GM19238 (cell line): Measurements from ENCODE around the gene MGAT4B.
A peak's percentile ranks its signal among the peaks of the same experiment; 100 is the strongest.

Experiments
- DNase-seq: peaks from one replicate; pipeline ENCODE4 v3.0.0; 2011; ENCODE audit warnings: low spot score; ENCODE audit not compliant: insufficient read length

Gene MGAT4B

DNA sequence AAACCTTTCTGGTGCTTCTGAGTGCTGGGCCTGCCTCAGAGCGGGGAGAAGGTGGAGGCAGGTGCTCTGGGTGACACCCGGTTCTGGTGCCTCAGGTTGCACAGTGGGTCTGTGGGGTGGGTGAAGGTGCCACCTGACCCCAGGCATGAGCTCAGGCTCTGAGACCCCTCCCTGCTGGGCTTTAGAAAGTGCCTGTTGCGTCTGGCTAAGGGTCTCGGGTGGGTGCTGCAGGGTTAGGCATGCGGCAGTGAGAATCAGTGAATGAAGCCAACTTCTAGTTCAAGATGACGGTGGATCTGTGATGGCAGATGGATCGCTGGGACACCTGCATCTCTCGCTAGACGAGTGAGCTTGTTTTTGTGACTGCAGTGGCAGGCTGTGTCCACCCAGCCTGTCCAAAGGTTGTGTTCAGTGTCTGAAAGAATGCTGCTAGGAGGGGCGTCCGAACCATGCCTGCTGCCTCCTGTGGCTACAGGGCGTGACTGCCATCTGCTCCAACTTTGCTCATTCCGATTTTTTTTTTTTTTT lies 19.1 kb upstream of the MGAT4B start:
- no peak for DNase-seq

DNA sequence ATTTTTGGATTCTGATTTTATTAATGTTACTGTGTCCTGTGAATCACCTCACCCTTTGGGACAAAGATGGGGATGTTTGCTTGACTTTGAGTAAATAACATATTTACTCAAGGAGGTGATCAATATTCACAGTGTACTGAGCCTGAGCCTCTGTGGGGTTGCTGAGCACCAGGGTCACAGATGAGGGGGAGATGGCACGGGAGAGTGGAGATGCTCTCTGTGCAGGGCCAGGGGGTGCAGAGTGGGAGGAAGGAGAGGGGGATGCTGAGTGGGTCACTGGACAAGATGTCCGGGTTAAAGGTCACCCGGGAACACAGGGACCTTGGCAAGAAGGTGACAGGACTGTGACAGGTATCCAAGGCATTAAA lies 18.1 kb upstream of the MGAT4B start:
- DNase-seq: no peak

DNA sequence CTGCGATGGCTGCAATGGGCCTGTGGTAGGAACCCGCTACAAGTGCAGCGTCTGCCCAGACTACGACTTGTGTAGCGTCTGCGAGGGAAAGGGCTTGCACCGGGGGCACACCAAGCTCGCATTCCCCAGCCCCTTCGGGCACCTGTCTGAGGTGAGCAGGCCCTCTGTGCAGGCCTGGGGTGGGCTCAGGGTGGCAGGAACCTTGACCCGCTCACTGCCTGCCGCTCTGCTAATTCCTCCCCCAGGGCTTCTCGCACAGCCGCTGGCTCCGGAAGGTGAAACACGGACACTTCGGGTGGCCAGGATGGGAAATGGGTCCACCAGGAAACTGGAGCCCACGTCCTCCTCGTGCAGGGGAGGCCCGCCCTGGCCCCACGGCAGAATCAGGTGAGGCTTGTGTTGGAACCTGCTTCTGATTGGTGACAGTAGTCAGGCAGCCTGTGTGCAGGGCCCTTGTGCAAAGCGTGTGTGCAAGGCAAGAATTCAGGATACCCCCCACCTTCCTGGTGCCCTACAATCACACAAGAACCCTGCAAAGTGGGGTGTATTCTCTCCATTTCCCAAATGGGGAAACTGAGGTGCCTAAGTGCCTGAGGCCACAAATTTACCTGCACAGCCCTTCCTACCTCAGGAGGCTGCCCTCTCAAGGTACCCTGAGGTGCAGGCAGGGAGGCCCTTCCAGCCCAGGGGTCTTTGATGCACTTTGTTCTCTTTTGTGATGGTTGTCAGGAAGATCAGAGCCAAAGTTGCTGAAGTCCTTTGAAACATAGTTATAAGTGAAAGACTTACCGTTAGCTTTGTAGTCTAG lies 17.5 kb upstream of the MGAT4B start:
- DNase-seq: no peak

DNA sequence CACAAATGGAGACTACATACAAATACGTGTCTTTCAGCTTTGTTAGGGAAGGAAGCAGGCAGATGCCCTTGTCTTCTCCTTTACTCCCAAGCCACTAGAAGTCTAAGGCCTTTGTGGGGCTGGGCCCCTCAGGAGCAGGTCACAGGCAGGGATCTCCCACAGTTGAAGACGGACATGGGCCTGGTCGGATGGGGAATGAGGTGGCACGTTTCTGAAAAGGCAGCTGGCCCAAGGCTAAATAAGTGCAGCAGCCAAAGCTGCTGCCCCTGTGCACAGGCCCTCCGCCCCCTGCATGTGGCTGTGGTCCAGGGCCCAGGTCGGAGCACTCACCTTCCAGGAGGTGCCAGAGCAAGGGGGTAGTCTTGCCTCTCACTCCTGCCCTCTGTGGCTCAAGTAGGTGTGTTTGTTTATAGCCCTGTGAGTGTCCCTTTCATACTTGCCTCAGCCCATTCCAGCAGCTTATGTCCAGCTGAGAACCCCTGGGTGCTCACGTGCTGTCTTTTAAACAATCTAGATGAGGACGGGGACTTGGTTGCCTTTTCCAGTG lies 15.9 kb upstream of the MGAT4B start:
- DNase-seq: no peak

DNA sequence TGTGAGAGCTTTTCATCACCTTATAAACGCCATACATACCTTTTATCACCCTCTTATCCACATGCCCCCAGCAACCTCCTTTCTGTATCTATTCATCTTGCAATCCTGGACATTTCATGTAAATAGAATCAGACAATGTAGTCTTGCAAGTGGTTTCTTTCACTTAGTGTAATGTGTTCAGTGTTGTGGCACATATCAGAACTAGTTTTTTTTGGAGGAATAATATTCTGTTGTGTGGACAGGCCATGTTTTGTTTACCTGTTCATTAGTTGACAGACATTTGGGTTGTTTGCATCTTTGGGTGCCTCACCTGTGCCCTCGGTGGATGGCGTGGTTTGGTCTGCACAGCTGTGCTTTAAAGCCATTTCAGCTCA lies 15.4 kb upstream of the MGAT4B start:
- DNase-seq: no peak

DNA sequence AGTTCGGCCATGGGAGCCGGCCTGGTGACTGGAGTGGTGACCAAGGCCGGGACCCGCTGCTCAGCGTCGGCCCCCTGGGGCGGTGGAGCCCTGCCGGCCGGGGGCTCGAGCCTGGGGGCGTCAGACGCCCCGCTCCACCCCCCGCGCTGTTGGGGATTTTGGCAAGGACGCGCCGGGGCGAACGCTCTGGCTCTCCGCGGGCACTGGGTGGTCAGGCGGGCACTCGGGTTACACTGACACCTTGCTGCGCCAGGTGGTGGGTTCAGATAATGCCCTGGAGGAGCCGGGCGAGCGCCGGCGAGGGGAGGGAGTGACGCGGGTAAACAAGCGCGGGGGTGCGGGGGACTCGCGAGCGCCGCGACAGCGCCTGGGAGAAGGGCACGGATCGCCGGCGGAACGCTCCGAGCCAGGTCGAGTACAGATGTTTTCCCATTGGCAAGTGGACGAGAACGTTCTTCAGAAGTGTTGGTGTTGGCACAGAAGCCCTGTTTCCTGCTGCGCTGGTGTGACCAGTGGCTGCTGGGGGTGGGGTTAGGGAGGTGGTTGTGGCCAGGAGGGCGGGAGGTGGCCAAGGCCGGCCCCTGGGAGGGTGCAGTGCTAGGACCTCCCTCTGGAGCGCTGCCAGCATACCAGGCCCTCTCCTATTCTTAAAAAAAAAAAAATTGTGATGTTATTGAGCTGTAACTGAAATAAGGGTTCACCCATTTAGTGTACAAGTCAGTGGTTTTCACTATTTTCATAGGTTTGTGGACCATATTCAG lies 14.8 kb upstream of the MGAT4B start:
- DNase-seq: peak; percentile 95

DNA sequence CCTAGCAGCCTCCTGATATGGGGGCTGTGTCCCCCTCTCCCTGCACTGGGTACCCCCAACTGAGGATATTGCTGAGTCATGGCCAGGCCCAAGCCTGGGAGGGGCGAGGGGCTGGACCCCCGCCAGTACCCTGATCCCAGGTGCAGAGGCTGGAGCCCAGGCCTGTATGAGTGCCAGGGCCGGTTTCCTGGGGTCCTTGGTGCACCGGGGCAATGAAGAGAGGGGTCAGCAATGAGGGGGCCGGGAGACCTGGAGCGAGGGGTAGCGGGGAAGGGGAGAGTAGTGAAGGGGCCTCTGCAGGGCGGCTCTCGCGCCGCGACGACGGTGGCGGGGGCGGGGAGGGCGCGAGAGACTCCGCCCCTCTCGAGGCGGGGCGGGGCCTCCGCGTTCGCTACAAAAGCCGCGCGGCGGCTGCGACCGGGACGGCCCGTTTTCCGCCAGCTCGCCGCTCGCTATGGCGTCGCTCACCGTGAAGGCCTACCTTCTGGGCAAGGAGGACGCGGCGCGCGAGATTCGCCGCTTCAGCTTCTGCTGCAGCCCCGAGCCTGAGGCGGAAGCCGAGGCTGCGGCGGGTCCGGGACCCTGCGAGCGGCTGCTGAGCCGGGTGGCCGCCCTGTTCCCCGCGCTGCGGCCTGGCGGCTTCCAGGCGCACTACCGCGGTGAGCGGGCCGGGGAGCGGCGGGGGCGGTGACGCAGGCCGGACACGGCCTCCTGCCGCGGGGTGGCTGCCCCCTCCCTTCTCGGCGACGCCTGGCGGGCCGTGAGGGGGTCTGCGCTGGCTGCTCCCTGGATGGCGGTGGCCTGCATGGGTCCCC lies 14.0 kb upstream of the MGAT4B start, which contains the start of gene SQSTM1:
Gene SQSTM1 (plus strand): TSS at position 423 of the 815 bp plus-strand sequence. CDS start 32 bp downstream, at position 455.
- DNase-seq: peak; percentile 74

DNA sequence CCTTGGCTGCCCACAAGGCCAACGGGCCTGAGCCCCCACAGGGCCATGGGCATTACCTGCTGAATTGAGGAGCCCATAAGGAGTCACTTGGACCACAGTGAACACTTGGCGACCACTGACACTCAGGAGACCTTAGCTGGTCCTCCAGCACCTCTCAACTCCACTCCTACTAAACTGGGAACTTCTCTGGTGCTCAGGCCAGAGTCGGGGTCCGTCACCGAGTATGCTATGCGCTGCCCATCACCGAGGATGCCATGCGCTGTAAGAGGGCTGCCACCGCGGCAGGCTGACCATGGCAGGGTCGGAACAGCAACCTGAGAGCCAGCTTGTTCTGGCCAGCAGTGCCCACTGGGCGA lies 13.4 kb upstream of the MGAT4B start:
- no peak for DNase-seq

DNA sequence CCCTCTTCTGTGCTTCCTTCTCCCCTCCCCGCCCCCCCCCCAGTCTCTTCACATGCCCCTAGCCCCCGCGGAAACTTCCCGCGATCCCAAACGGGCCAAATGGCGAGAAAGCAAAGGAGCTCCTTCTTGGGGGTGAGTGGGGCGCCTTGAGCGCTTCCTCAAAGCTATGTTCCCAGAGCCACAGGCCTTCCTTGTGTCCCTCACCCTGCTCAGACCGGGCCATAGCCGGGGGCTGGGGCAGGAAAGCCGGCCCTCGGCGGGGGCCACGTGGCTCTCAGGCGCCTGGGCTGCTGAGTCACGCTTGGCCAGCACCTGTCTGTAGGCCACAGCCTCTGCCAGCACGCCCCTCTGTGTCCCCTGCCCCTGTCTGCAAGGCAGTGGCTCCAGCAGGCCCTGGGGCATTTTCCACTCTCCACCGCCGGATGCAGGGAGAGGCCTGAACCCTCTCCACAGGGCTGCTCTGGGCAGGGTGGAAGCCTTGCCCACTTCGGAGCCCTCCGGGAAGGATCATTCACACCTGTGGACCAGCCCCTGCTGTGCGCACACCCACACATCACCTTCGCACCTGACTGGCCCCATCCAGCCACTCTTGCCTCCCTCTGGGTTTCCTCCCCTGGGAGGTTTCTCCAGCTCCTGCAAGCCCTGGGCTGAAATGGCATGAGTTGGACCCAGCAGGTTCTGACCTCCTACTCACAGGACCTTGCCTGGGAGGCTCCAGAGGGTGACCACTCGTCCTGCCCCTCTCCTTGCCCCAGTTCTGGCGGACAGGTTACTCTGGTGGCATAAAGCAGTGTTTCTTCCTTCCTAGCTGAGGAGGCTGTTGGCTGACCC lies 12.8 kb upstream of the MGAT4B start:
- DNase-seq: no peak

DNA sequence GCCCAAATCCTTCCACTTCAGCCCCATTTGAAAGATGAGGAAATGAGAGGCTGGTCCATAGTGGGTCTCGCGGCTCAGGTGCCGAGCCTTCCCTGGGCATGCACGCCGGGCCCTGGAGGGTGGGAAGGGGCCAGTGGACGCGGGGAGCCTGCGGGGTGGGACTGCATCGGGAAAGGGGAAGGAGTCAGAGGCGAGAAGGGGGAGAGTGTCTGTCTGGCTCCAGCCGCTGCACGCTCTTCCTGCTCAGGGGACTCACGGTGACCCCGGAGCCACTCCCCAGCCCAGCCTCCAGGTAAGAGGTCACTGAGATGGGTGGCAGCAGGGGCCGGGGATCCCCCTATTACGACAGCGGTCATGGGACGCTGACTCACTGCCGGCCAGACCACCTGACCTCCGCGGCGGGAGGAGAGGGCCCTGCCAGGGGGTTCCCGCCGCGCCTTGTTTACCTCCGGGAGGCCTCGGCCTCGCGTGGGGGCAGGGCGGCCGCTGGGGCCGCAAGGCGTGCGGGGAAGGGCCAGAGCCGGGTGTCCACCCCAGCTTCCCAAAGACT lies 12.2 kb upstream of the MGAT4B start:
- DNase-seq: peak; percentile 91

DNA sequence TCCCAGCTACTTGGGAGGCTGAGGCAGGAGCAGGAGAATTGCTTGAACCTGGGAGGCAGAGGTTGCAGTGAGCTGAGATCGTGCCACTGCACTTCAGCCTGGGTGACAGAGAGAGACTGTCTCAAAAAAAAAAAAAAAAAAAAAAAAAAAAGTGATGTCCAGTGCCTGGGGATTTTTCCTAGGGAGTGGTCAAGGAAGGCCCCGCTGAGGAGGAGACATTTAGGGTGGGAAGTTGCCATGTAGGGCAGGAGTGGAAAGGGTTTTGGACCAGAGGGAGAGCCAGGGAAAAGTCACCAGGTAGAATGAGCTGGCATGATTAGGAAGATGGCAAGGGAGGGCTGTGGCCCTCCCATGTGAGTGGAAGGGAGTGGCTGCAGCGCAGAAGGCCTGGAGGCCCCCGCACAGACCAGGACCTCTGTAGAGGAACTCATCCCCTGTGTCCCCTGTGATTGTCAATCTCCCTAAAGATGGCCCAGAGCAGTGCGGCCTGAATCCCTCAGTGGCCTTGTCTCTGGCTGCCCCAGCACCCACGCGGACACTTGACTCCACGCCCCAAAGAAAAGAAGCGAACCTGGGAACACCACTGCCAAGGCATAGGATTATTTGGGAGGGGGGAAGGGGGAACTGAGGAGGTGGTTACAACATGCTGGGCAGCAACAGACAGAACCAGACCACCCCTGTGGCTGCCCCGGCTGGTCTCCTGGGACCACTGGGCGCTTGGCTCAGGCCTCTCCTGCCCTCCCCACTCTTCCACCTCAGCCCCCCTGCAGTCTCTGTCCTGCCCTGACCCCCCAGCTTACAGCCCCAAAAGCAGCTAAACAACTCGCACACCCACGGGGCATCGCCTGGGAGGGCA lies 11.5 kb upstream of the MGAT4B start:
- DNase-seq: no peak

DNA sequence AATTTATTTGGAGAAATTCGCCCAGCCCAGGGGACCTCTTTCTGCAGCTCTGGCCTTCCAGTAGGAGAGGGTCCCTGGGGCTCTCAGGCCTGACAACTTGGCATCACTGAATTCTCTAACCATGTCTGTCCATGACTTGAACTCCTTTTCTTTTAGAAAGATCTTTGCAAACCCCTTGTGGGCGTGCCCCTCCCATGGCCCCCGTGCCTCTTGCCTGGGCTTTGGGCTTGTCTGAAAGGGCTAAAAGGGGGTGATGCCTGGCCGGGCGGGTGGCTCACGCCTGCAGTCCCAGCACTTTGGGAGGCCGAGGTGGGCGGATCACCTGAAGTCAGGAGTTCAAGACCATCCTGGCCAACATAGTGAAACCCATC lies 10.8 kb upstream of the MGAT4B start:
- no peak for DNase-seq

DNA sequence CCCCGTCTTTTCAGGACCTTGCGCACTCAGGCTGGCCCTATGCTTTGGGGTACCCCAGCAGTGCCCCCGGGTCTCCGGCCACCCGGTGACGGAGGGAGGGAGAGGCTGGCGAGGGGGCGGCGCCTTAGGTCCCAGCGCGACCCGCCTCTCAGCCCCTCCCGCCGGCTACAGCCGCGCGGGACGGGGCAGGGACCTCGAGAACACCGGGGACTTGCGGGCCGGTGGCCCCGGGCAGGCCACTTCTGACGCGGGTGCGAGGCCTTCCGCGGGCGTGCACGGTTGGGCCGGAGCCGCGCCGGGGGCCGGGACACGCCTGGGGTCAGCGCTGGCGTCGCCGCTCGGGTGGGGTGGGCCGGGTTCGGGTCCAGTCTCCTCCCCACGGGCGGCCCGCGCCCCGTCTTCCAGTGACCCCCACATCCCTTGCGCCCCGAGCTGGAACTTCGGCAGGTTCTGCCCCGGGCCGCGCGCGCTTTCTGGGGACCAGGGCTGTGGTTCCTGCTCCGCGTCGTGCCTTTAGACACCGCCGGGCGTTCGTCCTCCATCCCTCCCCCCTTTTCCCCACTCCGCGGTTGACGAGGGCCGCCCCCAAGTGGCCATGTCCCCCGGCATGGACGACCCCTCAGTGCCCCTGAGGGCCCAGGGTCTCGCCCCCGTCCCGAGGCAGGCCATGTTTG lies 10.3 kb upstream of the MGAT4B start:
- peak; percentile 16 for DNase-seq

DNA sequence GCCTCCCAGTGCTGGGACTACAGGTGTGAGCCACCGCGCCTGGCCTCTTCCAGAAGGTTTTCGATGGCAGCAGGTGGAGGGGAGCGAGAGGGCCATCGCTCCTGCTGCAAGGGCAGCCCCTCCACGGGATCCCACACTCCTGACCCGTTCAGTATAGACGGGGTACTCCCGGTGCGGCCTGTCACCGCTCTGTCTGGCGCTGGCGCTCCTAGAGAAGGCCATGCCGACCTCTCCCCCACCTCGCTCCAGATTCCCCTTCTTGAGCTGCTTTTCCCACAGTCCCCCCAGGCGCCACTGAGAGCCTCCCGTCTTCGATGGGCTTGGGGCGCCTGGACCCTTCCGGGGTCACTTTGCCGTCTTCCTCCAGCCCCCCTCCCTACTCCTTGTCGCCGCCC lies 9.7 kb upstream of the MGAT4B start:
- no peak for DNase-seq

DNA sequence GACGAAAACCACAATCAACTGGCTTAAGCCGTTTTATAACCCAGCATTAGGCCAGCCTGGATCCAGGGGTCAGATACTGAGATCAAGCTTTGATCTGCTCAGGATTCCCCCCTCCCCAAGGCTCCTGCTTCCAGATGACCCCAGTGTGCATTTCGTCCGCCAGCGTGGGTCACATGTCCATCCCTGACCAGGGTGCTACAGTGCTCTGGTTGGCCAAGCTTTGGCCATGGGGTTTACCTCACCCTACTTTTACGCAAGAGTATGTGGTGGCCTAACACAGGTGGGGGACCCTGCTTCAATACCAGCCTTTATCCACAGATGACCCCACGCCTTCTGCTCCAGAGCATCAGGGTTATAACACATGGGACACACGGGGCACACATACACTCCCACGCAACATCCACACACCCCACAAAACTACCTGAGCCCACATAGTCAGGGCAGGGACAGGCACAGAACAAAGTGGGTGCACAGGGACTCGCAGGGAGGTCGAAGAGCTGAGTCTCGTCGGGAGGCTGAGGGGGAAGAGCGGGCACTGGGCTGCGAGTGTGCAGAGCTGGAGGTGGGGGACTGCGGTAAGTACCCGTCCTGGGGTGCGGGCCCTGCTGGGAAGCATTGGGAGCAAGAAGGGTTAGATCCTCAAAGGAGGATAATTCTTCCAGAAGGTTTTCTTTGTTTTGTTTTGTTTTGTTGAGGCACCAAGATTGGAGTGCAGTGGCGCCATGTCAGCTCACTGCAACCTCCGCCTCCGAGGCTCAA lies 9.0 kb upstream of the MGAT4B start:
- DNase-seq: no peak

DNA sequence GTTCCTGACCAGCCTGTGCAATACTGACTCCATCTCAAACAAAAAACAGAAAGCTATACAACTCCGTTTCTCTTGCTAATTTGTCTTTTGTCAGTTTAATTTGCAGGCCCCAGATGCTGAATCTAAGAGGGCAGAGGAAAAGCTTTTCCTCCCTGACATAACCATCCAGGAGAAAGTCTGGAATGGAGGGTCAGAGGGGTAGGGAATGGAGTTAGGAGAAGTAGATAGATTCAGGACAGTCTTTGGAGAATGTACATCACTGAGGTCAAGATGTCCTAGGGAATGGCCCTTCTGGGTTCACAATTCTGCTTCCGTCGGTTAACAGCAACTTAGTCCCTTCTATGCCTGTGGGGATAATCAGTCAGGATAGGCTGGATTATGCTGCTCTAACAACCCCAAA lies 7.4 kb upstream of the MGAT4B start:
- DNase-seq: no peak

DNA sequence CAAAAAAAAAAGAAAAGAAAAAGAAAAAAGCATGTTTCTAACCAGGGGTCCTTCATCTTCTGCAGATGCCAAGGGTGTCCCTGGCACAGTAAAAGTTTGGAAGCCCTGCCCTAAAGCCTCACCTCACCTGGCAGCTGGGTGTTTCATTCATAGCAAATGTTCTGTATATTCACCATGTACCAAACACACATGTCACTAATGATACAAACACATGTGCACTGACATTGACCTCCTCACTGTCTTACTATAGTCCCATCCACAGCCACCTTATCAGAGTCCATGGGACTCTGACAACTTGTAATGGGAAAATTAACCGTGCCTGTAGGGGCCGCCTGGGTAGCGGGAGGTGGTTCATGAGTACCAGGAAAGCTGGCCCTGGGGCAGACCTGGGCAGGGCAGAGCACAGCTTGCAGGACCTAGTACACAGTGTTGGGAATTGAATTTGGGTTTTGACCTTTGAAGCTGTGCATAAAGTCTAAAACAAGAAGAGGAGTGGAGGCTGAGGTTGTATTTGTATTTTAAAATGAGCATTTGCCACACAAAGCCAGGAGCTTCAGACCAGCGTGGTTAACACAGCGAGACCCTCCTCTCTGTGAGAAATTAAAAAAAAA lies 6.4 kb upstream of the MGAT4B start:
- no peak for DNase-seq
